B cell (primary cell): ENCODE results near the gene DTNBP1. TPM values are rescaled to one million over a fixed set of nuclear protein-coding genes. Genes with fewer than 3 reads are reported as not detected.

Experiments
- ATAC-seq: fragments of 200-7000 bp; cut with Tn5 transposase; one replicate; pipeline ENCODE4 v1.10.0; 2021; ENCODE audit warnings: low read depth, mild to moderate bottlenecking, moderate number of reproducible peaks, moderate library complexity
- CTCF ChIA-PET: fragments of 350-600 bp; sonication (Branson Sonifier 250); formaldehyde crosslinking; loops from one replicate; lab custom pipeline; 2021; ENCODE audit warnings: antibody characterized with exemption, inconsistent platforms; lab: Charles Lee
- POLR2A ChIA-PET: fragments of 350-600 bp; sonication (Branson Sonifier 250); formaldehyde crosslinking; loops from one replicate; lab custom pipeline; 2021; ENCODE audit warnings: antibody characterized with exemption; lab: Charles Lee
- DNase-seq: peaks from one replicate; pipeline ENCODE4 v3.0.0; 2013
- H2AFZ ChIP-seq: 2 replicates; pipeline ENCODE4 v1.6.1; 2012; ENCODE audit warnings: mild to moderate bottlenecking, low read depth, low read length; ENCODE audit not compliant: insufficient read depth, poor library complexity, severe bottlenecking
- H3K27ac ChIP-seq, 2 donors: 1 replicate in 1 of 2; 2 replicates in 1 of 2; pipeline ENCODE4 v1.5.1; 2012 to 2013; ENCODE audit warnings: low read length in 2 of 2, mild to moderate bottlenecking in 2 of 2, moderate library complexity in 1 of 2
- H3K27me3 ChIP-seq, 4 experiments: fragments of 200-600 bp in 1 of 4; sonication (generic) in 1 of 4; replicated peaks in 1 of 4; 1 replicate in 2 of 4; 2 replicates in 2 of 4; pipeline versions ENCODE4 v1.6.1 to v1.7.0; 2013 to 2016; ENCODE audit warnings: low read length in 3 of 4, mild to moderate bottlenecking in 2 of 4, mixed read lengths in 1 of 4, moderate library complexity in 1 of 4; ENCODE audit not compliant: insufficient read depth in 4 of 4, control insufficient read depth in 3 of 4; ENCODE audit errors: control extremely low read depth in 1 of 4
- H3K36me3 ChIP-seq, 2 experiments: replicated peaks in 1 of 2; 1 replicate in 1 of 2; 2 replicates in 1 of 2; pipeline versions ENCODE4 v1.6.1 to v1.7.1; 2013; ENCODE audit warnings: low read length in 1 of 2; ENCODE audit not compliant: insufficient read depth in 2 of 2, control insufficient read depth in 1 of 2; ENCODE audit errors: control extremely low read depth in 1 of 2, extremely low read depth in 1 of 2
- H3K4me1 ChIP-seq, 2 donors: fragments of 200-600 bp in 1 of 2; sonication (generic) in 1 of 2; 1 replicate in 1 of 2; 2 replicates in 1 of 2; pipeline versions ENCODE4 v1.5.1 to v1.6.1; 2013 to 2017; ENCODE audit warnings: low read length in 2 of 2; ENCODE audit not compliant: control insufficient read depth in 2 of 2, insufficient read depth in 2 of 2
- H3K4me2 ChIP-seq: replicated peaks from 2 replicates; pipeline ENCODE3; 2012; ENCODE audit warnings: mild to moderate bottlenecking, low read depth, low read length; ENCODE audit not compliant: poor library complexity, severe bottlenecking
- H3K4me3 ChIP-seq, 5 experiments: fragments of 200-600 bp in 1 of 5; sonication (generic) in 1 of 5; 1 replicate in 3 of 5; 2 replicates in 2 of 5; pipeline versions ENCODE4 v1.5.1 to v1.7.0; 2011 to 2016; ENCODE audit warnings: low read length in 4 of 5, mild to moderate bottlenecking in 4 of 5, low read depth in 2 of 5, control low read depth in 1 of 5, moderate library complexity in 1 of 5; ENCODE audit not compliant: insufficient read depth in 1 of 5; ENCODE audit errors: control extremely low read depth in 1 of 5, extremely low read depth in 1 of 5
- H3K79me2 ChIP-seq: fragments of 200-600 bp; sonication (generic); one replicate; pipeline ENCODE4 v1.6.0; 2016; ENCODE audit warnings: low read length; ENCODE audit not compliant: control insufficient read depth, insufficient read depth
- H3K9ac ChIP-seq: fragments of 200-600 bp; sonication (generic); 2 replicates; pipeline ENCODE4 v1.6.1; 2017; ENCODE audit warnings: mild to moderate bottlenecking, low read length, moderate library complexity
- H3K9me3 ChIP-seq, 3 donors: one replicate each; pipeline versions ENCODE4 v1.6.1 to v1.7.1; 2013; ENCODE audit warnings: low read length in 2 of 3; ENCODE audit not compliant: control insufficient read depth in 2 of 3, insufficient read depth in 1 of 3; ENCODE audit errors: control extremely low read depth in 1 of 3
- H4K20me1 ChIP-seq: 2 replicates; pipeline ENCODE4 v1.6.0; 2012; ENCODE audit warnings: mild to moderate bottlenecking, low read length; ENCODE audit not compliant: insufficient read depth, control insufficient read depth, poor library complexity, severe bottlenecking
- H3K27ac Mint-ChIP-seq: one replicate; pipeline ENCODE4 v1.8.0; 2021; ENCODE audit warnings: mixed read lengths
- H3K27me3 Mint-ChIP-seq: one replicate; pipeline ENCODE4 v1.8.0; 2021; ENCODE audit warnings: mixed read lengths
- H3K4me1 Mint-ChIP-seq: one replicate; pipeline ENCODE4 v1.8.0; 2021; ENCODE audit warnings: mixed read lengths
- H3K4me3 Mint-ChIP-seq: one replicate; pipeline ENCODE4 v1.8.0; 2021; ENCODE audit warnings: mixed read lengths
- H3K9me3 Mint-ChIP-seq: one replicate; pipeline ENCODE4 v1.8.0; 2022; ENCODE audit warnings: mixed read lengths; ENCODE audit not compliant: insufficient read depth
- CTCF ChIP-seq: fragments of 200-600 bp; IDR thresholded peaks from one replicate; pipeline ENCODE4 v1.8.0; 2022; ENCODE audit warnings: antibody characterized with exemption, mild to moderate bottlenecking
- EZH2 ChIP-seq: IDR thresholded peaks from 2 replicates; pipeline ENCODE4 v1.6.1; 2012; ENCODE audit warnings: borderline replicate concordance, low read depth, mild to moderate bottlenecking, moderate library complexity, low read length; ENCODE audit not compliant: insufficient read depth, poor library complexity, severe bottlenecking
- WGBS: methylation state at CpG from one replicate; pipeline ENCODE4 v1.1.5; 2013; ENCODE audit warnings: missing lambda C conversion rate; ENCODE audit not compliant: insufficient coverage; 5-methylcytosine and 5-hydroxymethylcytosine counted together
- intact Hi-C: fragments of 100-400 bp; cut with micrococcal nuclease; formaldehyde crosslinking; loops from one replicate; pipeline ENCODE4 v1.10.0; 2022
- polyA plus RNA-seq: library from polyadenylated mRNA; depleted of rRNA; stranded (reverse); fragments of >200 nt; gene quantifications from 2 replicates; pipeline ENCODE4 v1.2.3, GENCODE V29; 2012
- total RNA-seq, 2 donors: library from RNA; stranded (reverse); fragments of 120-200 nt in 1 of 2; gene quantifications; 1 replicate in 1 of 2; 2 replicates in 1 of 2; pipeline versions ENCODE4 v1.2.3 to v1.2.4, GENCODE V29; 2013 to 2022

The DTNBP1 gene
- total and polyA plus RNA-seq, 2 donors (not counting 1 experiment from before 2014, with no cell fraction given) = 31.4 to 73.0 TPM

- WGBS = 83% methylated on average over 13 of the region's 14 CpGs
- H3K79me2 ChIP-seq = peaks cover 34% of the 10 kb centered on the region
- Mint-ChIP-seq H3K4me3 (no peak overlapping the region), H3K27me3 (no peaks in the 10 kb centered on the region), H3K27ac (peak overlapping the region; percentile 10), H3K9me3 (no peaks in the 10 kb centered on the region), H3K4me1 (peaks cover 36% of the 10 kb centered on the region)
- ChIA-PET CTCF (interaction anchor here (1.7 to 3.5 kb wide), 3 partner anchors 32 to 1581 kb away, joined by 6 to 16 read pairs (median 11); no protein-coding TSS in a partner anchor), POLR2A (interaction anchor here (0.6 kb wide), 1 partner anchor 251 kb away, joined by 4 read pairs; no protein-coding TSS in a partner anchor)
- H3K36me3 ChIP-seq = peaks cover 11 to 32% of the 10 kb centered on the region in 2 experiments
- H4K20me1 ChIP-seq = peaks cover 33% of the 10 kb centered on the region
- no peaks in the 10 kb centered on the region for H3K9me3 ChIP-seq
- no peak overlapping the region for H3K4me3 ChIP-seq
- peaks cover 15 to 18% of the 10 kb centered on the region in 2 donors for H3K4me1 ChIP-seq
- no peak overlapping the region for H3K9ac ChIP-seq
- H3K27me3 ChIP-seq = no peaks in the 10 kb centered on the region
- TF ChIP-seq EZH2 = no peak
- no peak for TF ChIP-seq CTCF
- no peak overlapping the region for H3K27ac ChIP-seq
- no peak overlapping the region for H3K4me2 ChIP-seq
- no peak for DNase-seq
- ATAC-seq = no peak
- H2AFZ ChIP-seq = no peak overlapping the region
- intact Hi-C loops = no loop called here
These were observed 173.4 kb downstream of the DTNBP1 start for GRCh38 chr6:15489261-15489962.

- H3K4me3 Mint-ChIP-seq = no peak overlapping the region
- WGBS = 95% methylated on average over 13 of the region's 13 CpGs
- Histone ChIP-seq H3K79me2 (peaks cover 35% of the 10 kb centered on the region), H3K27ac (no peak overlapping the region), H3K27me3 (no peaks in the 10 kb centered on the region), H3K36me3 (peaks cover 11 to 28% of the 10 kb centered on the region in 2 experiments), H3K4me3 (no peak overlapping the region), H3K9me3 (no peaks in the 10 kb centered on the region), H3K4me1 (peaks cover 15 to 17% of the 10 kb centered on the region in 2 donors), H3K9ac (no peak overlapping the region), H3K4me2 (no peak overlapping the region), H2AFZ (no peak overlapping the region), H4K20me1 (peaks cover 35% of the 10 kb centered on the region)
- POLR2A ChIA-PET = no interaction called here
- ATAC-seq (no peak), DNase-seq (no peak)
- H3K9me3 Mint-ChIP-seq = no peaks in the 10 kb centered on the region
- peaks cover 41% of the 10 kb centered on the region for H3K4me1 Mint-ChIP-seq
- H3K27me3 Mint-ChIP-seq = no peaks in the 10 kb centered on the region
- no peak overlapping the region for H3K27ac Mint-ChIP-seq
- intact Hi-C loops = no loop called here
- TF ChIP-seq CTCF (no peak), EZH2 (no peak)
- CTCF ChIA-PET = no interaction called here
These were observed 175.6 kb downstream of the DTNBP1 start for GRCh38 chr6:15487262-15487661.
